Activated CD8-positive, alpha-beta memory T cell treated with anti-CD3 and anti-CD28 coated beads for 4 hours (primary cell): Measurements from ENCODE around the gene PRDM15.

Source experiments
- DNase-seq, 2 donors: peaks; one replicate each; pipeline ENCODE4 v3.0.0-alpha.2; 2020; ENCODE audit warnings: low read depth in 2 of 2

The PRDM15 gene

GRCh38 chr21:41864311-41865001 lies 14.7 kb downstream of the PRDM15 start:
- no peak for DNase-seq

GRCh38 chr21:41863439-41863740 lies 15.8 kb downstream of the PRDM15 start:
- DNase-seq, result no peak

- DNase-seq, result no peak
Measured at GRCh38 chr21:41861987-41862386, 17.2 kb downstream of the PRDM15 start.

GRCh38 chr21:41861255-41861654 lies 17.9 kb downstream of the PRDM15 start:
- DNase-seq, result no peak

- no peak for DNase-seq
Measured at GRCh38 chr21:41859297-41859980, 19.7 kb downstream of the PRDM15 start.

- DNase-seq, result no peak
Measured at GRCh38 chr21:41858466-41859296, 20.5 kb downstream of the PRDM15 start.

- DNase-seq, result no peak
Measured at GRCh38 chr21:41857771-41858300, 21.3 kb downstream of the PRDM15 start.

GRCh38 chr21:41856572-41856971 lies 22.6 kb downstream of the PRDM15 start:
- DNase-seq, result no peak

GRCh38 chr21:41854426-41854995 lies 24.6 kb downstream of the PRDM15 start:
- DNase-seq, result no peak

GRCh38 chr21:41852929-41853320 lies 26.2 kb downstream of the PRDM15 start:
- DNase-seq, result no peak

- no peak for DNase-seq
Measured at GRCh38 chr21:41852151-41852928, 26.8 kb downstream of the PRDM15 start.

GRCh38 chr21:41851090-41851790 lies 27.9 kb downstream of the PRDM15 start:
- no peak for DNase-seq

GRCh38 chr21:41850085-41850484 lies 29.1 kb downstream of the PRDM15 start:
- no peak for DNase-seq

- no peak for DNase-seq
Measured at GRCh38 chr21:41848958-41849580, 30.1 kb downstream of the PRDM15 start.

GRCh38 chr21:41848533-41848932 lies 30.6 kb downstream of the PRDM15 start:
- no peak for DNase-seq

- no peak for DNase-seq
Measured at GRCh38 chr21:41847066-41847804, 31.9 kb downstream of the PRDM15 start.

- DNase-seq, result no peak
Measured at GRCh38 chr21:41846536-41846935, 32.6 kb downstream of the PRDM15 start.

GRCh38 chr21:41846033-41846317 lies 33.2 kb downstream of the PRDM15 start:
- no peak for DNase-seq

- DNase-seq, result no peak
Measured at GRCh38 chr21:41845310-41846032, 33.7 kb downstream of the PRDM15 start.
